KG1 (cell line): ENCODE measurements around the gene CBX3.
"Not testable (repeated sequence)": the region's sequence is repeated elsewhere in the genome, so short reads cannot be mapped to it uniquely, and the experiment has no call there.

Source experiments
- DNase-seq: peaks from one replicate; lab custom pipeline; 2025; lab: John Stamatoyannopoulos, UW

Gene CBX3

DNA sequence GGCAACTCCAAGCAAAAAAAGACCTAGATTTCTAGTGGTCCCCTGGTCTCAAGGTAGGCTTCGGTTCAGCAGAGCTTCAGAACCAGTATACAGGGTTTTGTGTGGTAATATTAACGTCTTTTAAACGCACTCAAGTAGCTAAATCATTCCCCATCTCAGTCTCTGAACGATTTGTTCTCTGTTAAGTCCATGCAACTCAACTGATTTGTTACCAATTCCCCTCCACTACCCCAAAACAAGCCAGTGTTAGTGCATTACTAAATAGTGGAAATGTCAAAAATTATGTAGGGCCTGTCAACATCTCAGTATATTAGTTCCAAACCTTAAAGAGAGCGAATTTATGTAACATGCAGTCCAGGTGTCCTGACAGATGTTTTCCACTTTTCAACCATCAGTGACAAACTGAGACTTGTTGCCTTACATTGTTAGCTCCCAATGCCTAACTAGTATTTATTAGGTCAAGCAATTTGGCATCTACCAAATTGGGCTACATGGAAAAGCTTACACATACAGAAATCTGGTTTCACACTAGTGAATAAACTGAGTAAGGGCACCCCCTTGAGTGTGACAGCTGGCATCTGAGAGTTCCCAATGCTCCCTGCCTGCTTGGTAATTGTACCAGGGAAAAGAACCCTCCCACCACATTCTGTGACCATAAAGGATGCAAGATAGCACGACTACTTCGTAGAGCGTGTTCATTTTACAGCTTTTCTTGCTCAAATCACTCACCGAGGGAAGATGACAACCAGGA is 13.2 kb upstream of the CBX3 start:
- no peak for DNase-seq

DNA sequence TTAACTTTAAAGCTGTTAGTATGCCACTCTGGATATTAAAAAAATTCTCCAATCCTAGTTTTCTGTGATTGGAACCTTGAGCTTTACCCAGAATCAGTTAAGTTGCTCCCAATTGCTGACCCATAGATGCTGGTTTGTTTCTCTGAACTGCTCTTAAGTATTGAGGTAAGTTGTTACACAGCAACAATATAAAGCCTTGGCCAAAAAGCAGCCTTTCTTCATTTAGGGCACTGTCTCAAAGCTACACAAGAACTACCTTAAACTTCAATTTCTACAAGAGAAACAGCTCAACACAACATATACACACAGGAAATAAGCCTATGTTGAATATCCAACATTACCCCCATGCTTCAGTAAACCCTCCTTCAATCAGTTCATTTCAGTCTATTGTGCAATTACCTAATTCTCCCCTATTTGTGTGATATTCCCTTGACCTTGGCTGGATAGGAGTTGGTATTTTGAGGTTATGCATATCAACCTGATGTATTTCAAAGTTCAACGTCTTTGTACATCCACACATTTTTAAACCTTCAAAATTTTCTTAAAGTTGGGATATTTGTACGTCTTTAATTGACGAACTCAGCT is 12.5 kb upstream of the CBX3 start:
- DNase-seq, result no peak

- DNase-seq, result no peak
These were observed 11.8 kb upstream of the CBX3 start for GRCh38 chr7:26189697-26190096.

- DNase-seq, result no peak
These were observed 11.1 kb upstream of the CBX3 start for GRCh38 chr7:26190417-26190869.

DNA sequence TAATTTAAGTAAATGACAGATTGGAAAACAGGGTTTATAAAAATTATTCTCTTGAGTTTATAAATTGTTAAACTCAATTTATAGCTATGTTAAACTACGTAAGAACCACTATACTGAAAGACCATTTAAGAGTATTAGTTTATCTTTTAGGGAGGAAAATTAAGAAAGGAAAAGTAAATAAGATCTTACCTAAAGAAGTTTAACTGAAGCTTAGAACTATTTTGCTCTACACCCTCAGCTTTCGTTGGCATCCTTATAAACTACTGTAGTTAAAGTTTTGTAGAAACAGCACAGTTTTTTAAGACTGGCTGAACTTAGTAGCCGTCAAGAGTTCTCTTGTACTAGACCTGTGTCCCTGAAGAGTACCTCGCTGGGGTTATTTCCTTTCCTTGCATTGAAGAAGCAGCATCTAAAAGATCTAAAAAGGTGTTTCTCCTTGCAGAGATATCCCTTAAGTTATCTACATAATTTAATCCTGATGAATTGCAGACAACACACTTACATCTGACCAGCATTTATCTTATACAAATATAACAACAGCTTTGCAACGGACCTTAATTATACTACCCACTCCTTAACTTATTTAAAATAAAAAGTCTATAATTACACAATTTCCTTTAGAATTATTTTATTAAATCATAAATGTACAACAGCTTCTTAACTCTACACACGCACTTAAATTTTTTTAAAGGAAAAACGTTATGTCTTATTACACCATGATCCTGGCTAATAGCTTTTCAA is 10.1 kb upstream of the CBX3 start:
- no peak for DNase-seq

GRCh38 chr7:26191974-26192479 is 9.5 kb upstream of the CBX3 start:
- no peak for DNase-seq

- no peak for DNase-seq
These were observed 9.0 kb upstream of the CBX3 start for GRCh38 chr7:26192485-26193087.

DNA sequence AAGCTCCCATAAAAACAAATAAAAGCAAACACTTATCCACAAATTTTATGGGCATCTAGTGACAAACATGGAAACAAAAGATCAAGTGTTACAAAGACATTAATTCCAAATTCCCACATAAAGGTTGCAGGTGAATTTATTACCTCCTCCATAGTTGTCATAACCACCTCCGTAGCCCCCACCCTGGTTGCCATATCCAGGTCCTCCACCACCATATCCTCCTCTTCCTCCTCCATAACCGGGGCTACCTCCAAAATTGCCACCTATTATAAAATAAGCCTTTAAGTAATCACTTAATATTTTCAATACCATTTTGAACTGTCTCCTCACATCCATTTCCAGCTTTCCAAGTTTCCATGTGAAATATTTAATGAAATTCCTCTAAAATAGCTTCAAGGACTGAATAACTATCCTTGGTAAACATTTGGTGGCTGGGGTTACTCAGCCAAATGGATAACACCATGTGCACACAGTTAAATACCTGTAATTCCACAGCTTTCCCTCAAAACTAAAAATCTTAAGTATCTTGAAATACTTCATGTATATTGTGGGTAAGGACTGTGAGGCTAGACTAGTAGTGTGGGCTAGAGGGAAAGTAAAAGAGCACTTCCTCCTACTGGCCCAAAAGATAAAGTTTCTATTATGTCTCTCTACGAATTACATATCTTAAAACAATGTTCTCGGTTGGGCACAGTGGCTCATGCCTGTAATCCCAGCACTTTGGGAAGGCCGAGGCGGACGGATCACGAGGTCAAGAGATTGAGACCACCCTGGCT is 7.9 kb upstream of the CBX3 start:
- DNase-seq, result no peak

DNA sequence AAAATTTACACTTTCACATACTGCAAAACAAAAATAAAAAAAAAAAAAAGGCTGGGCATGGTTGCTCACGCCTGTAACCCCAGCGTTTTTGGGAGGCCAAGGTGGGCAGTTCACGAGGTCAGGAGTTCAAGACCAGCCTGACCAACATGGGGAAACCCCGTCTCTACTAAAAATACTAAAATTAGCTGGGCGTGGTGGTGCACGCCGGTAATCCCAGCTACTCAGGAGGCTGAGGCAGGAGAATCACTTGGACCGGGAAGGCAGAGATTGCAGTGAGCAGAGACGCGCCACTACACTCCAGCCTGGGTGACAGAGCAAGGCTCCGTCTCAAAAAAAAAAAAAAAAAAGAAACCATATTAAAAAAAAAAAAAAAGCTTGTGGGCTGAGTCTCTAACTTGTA is 6.8 kb upstream of the CBX3 start:
- not testable (repeated sequence) for DNase-seq

DNA sequence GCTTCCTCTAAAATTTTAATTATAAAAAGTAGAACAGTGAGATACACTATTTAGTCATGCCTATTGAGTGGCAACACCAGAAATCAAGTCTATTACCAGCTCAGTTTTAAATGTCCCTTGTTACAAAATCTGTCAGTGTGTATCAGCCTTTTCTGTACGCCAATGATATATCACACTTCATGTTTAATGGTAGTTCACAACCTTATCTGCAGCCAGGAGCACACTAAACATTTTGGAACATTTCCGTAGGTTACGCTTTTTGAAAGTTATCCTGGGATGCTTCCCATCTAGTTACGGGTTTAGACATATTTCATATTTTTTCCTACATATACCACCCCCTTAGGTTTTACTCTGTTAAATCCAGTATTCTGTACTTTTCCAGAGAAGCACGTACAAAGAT is 6.4 kb upstream of the CBX3 start:
- DNase-seq, result no peak

DNA sequence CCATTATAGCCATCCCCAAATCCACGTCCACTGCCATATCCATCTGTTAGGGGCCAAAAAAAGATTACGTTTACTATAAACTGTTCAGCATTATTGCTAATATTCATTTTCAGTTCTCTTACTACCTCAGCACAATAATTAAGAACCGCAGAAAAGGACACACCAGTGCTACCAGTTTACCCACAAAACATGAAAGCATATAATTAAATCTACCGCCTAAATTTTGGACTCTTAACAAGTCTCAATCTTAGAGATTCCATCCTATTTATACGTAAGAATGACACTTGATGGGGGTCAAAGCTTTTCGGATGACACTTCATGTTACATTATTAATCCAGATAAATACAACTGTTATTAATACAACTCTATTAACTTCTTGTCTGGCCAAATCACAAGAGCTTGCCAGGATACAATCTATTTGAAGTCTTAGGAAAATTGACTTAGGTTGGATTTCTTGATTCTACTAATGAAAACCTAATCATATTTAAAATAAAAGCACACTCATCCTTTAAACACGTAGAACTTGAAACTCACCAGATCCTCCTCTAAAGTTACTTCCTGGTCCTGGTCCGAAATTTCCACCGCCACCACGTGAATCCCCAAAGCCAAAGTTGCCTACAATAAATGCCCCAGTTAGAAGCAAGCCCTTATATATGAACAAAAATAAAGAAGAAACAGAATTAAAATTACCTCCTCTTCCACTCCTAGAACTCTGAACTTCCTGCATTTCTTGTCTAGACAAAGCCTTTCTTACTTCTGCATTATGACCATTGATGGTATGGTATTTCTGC is 5.5 kb upstream of the CBX3 start:
- DNase-seq, result no peak

DNA sequence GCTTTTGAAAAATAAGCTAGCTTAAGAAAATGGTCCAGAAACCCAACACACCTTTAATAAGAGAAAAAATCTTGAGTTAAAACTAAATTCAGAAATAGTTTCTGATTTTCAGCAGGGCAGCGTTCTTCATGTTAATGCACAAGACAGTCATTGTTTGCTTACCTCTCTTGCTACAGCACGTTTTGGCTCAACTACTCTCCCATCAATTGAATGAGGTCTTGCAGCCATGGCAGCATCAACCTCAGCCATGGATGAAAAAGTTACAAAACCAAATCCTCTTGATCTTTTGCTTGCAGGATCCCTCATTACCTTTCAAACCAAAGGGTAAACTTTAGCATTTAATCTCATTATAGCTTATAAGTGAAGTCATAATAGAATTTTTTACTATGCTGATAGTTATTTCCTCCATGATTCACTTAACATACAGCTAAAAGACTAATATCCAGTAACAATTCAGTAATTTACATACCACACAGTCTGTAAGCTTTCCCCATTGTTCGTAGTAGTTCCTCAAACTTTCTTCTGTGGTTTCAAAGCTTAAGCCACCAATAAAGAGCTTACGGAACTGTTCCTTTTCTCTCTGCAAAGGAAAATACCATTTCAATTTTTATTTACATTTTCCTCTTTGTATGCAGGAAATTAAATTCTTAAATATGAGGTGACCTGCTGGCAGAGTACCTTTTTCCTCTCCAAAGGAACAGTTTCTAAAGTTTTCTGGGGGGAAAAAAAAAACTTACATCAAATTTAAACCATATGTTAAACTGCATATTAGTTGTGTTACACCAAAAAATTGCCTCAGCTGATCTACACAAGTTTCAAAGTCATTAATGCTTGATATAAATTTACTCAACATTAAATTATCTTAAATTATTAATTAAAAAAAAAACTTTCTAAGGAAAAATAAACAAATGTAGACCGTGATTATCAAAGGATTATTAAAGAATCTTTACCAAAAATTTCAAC is 4.1 kb upstream of the CBX3 start:
- DNase-seq, result no peak

- no peak for DNase-seq
These were observed 3.3 kb upstream of the CBX3 start for GRCh38 chr7:26198133-26198780.

DNA sequence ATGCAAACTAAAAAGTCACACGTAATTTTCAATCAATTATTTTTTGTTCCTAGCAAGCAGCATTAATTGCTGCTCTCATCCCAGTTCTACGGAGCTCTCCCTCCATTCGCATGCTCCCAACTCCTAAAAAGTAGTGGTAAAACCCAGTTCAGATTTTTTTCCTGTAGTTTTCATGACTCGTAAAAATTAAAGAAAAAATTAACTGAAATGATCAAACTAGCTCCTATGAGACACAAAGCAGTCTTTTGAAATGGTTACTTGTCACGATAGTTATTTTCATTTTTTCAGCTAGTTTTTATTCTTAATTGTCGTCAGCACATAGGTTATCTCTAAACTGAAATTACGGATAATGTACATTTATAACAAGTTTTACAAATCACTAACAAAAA is 2.8 kb upstream of the CBX3 start:
- DNase-seq, result no peak

DNA sequence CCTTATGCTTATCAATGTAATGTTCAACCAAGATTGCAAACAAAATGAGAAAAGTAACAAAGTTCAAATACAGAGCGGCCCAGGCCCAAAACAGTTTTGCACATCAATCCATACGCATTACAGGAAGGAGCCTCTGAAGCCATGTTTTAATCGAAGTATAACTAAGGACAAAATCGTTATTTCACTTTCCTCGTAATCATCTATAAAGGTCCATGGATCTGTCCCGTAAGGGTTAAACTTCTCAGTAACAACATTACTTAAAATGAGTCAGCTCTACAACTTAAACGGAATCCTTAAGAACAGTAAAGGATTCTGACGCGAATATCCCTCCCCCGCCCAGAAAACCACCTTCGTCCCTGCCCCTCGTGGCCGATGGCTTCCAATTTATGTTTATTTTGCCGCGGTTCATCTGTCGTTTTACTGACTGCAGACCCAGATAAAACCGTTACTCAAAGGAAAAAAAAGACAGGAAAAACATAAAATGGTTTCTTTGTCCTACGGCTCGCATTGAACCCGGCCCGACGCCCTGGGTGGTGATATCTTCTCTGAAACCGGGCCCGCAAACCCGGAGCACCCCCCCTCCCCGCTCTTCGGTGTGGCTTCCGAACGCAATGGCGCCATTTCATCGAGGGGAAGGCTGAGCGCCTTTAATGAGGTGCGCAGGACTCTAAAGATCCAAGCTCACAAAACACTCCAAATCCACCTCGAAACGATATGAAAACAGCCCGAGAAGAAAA is 2.1 kb upstream of the CBX3 start:
- no peak for DNase-seq

DNA sequence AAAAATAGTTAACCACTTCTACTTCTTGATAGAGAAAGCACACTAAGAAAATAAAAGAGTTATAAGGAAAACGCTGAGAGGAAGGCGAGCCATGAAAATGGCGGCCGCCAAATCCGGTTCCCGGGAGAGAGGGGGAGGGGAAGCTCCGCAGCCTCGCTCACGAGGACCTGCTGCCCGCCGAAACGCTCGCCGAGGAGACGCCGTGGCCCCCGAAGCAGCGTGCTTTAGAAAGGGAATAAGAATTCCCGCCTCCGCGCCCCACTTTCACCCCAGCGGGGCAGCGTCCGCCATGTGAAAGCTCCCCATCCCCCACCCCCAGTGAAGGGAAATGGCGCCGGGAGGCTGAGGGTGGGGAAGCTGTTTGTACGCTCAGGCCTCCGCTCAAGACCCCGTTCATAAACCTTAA is 1.5 kb upstream of the CBX3 start:
- peak; percentile 64 for DNase-seq

DNA sequence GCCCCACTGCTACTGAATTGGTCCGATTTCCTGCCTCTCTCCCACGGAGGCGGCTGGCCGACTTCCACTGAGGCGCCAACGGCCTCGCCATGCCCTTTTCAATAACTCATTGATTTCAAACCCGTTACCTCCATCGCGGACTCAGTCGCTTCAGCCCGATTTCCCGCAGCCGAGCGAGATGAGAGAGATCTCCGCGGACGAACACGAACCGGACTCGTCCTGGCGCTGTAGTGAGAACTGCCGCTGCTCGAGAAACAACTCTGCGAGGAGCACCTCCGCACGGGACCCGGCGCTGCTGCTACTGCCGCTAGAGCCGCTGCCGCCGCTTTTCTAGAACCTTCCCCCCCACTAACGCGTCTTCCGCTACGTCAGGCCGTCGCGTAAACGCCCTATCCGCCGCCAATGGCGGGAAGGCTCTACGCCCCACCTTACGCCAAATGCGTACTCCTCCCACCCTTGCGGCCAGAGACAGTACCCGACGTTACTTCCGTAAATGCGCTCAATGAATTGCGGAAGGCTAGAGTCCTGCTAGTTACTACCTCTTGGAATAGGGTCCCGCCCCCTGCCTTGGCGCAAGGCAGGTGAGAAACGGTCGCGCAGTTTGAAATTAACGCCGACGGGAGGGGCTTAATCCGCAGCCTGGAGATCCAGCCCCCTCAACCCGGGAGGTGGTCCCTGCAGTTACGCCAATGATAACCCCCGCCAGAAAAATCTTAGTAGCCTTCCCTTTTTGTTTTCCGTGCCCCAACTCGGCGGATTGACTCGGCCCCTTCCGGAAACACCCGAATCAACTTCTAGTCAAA is 900 bp upstream of the CBX3 start, which contains the start of gene HNRNPA2B1:
Gene HNRNPA2B1, minus strand, starts transcription at position 303 of the 803 bp plus-strand sequence. Its CDS starts 169 bp downstream, at position 134.
- peak; percentile 99 for DNase-seq
